Stimulated activated naive CD8-positive, alpha-beta T cell treated with anti-CD3 and anti-CD28 coated beads, Interleukin-15, amount 100 ng/mL, for 72 hours (primary cell): ENCODE data around the gene MRC1.
"Not testable (repeated sequence)": the region's sequence is repeated elsewhere in the genome, so short reads cannot be mapped to it uniquely, and the experiment has no call there.

ENCODE experiments used
- ATAC-seq: fragments of 150-1000 bp; cut with Tn5 transposase; 2 replicates; pipeline ENCODE4 v1.10.0; 2021; ENCODE audit warnings: mild to moderate bottlenecking, moderate library complexity
- DNase-seq, 2 donors: peaks; one replicate each; pipeline ENCODE4 v3.0.0; 2021 to 2022
- H3K27ac Mint-ChIP-seq, 2 donors: one replicate each; pipeline ENCODE4 v1.8.0; 2022; ENCODE audit warnings: mild to moderate bottlenecking in 2 of 2, mixed read lengths in 2 of 2, moderate library complexity in 2 of 2
- H3K27me3 Mint-ChIP-seq: one replicate; pipeline ENCODE4 v1.8.0; 2022; ENCODE audit warnings: mixed read lengths
- H3K4me1 Mint-ChIP-seq: one replicate; pipeline ENCODE4 v1.8.0; 2022; ENCODE audit warnings: mild to moderate bottlenecking, mixed read lengths
- H3K4me3 Mint-ChIP-seq, 2 donors: one replicate each; pipeline ENCODE4 v1.8.0; 2022; ENCODE audit warnings: mild to moderate bottlenecking in 2 of 2, mixed read lengths in 2 of 2, moderate library complexity in 1 of 2
- H3K9me3 Mint-ChIP-seq, 2 donors: one replicate each; pipeline ENCODE4 v1.8.0; 2022; ENCODE audit warnings: mixed read lengths in 2 of 2

Gene MRC1

GRCh38 chr10:17950726-17951125, 141.6 kb downstream of the MRC1 start:
- H3K4me3 Mint-ChIP-seq: no peak overlapping the region
- no peak for ATAC-seq
- no peak overlapping the region for H3K27ac Mint-ChIP-seq
- DNase-seq: no peak
- peaks cover 0 to 7% of the 10 kb centered on the region in 2 donors for H3K9me3 Mint-ChIP-seq
- H3K4me1 Mint-ChIP-seq: no peaks in the 10 kb centered on the region
- no peaks in the 10 kb centered on the region for H3K27me3 Mint-ChIP-seq

- ATAC-seq (no peak), DNase-seq (no peak)
- H3K9me3 Mint-ChIP-seq: peaks cover 0 to 7% of the 10 kb centered on the region in 2 donors
- no peaks in the 10 kb centered on the region for H3K27me3 Mint-ChIP-seq
- peak within 1 kb of the TSS in 1 of 2 donors; percentile 90 for H3K27ac Mint-ChIP-seq
- H3K4me3 Mint-ChIP-seq: no peak within 1 kb of the TSS
- no peaks in the 10 kb centered on the region for H3K4me1 Mint-ChIP-seq
These were observed 142.8 kb downstream of the MRC1 start, which contains the start of gene SLC39A12 for GRCh38 chr10:17951868-17952371. Gene SLC39A12, plus strand, starts transcription at chr10:17951918. Its CDS starts 1,359 bp downstream, at chr10:17953277.

- not testable (repeated sequence) for ATAC-seq, H3K9me3 Mint-ChIP-seq, H3K4me3 Mint-ChIP-seq, H3K27me3 Mint-ChIP-seq, H3K4me1 Mint-ChIP-seq, DNase-seq, H3K27ac Mint-ChIP-seq
These were observed 145.2 kb downstream of the MRC1 start for GRCh38 chr10:17954372-17954771.

GRCh38 chr10:17954861-17955260, 145.7 kb downstream of the MRC1 start:
- DNase-seq (no peak), ATAC-seq (no peak)
- Mint-ChIP-seq H3K27me3 (no peaks in the 10 kb centered on the region), H3K4me3 (no peak overlapping the region), H3K4me1 (no peaks in the 10 kb centered on the region), H3K27ac (no peak overlapping the region), H3K9me3 (peaks cover 3 to 7% of the 10 kb centered on the region in 2 donors)

GRCh38 chr10:17958049-17958448, 148.9 kb downstream of the MRC1 start:
- H3K9me3 Mint-ChIP-seq: peaks cover 0 to 13% of the 10 kb centered on the region in 2 donors
- H3K27ac Mint-ChIP-seq: no peak overlapping the region
- no peaks in the 10 kb centered on the region for H3K27me3 Mint-ChIP-seq
- H3K4me1 Mint-ChIP-seq: no peaks in the 10 kb centered on the region
- H3K4me3 Mint-ChIP-seq: no peak overlapping the region
- ATAC-seq (no peak), DNase-seq (no peak)

- Mint-ChIP-seq H3K4me1 (no peaks in the 10 kb centered on the region), H3K4me3 (no peak overlapping the region), H3K27me3 (no peaks in the 10 kb centered on the region), H3K27ac (no peak overlapping the region), H3K9me3 (peaks cover 0 to 20% of the 10 kb centered on the region in 2 donors)
- no peak for DNase-seq
- ATAC-seq: no peak
These were observed 150.7 kb downstream of the MRC1 start for GRCh38 chr10:17959870-17960269.
